ENCODE results near the gene CDH23. TPM values are rescaled to one million over a fixed set of nuclear protein-coding genes. Genes with fewer than 3 reads are reported as not detected.

The CDH23 gene
- total and polyA plus RNA-seq, 2 donors (not counting 1 experiment from before 2014, with no cell fraction given): 0.37 to 0.89 TPM

DNA sequence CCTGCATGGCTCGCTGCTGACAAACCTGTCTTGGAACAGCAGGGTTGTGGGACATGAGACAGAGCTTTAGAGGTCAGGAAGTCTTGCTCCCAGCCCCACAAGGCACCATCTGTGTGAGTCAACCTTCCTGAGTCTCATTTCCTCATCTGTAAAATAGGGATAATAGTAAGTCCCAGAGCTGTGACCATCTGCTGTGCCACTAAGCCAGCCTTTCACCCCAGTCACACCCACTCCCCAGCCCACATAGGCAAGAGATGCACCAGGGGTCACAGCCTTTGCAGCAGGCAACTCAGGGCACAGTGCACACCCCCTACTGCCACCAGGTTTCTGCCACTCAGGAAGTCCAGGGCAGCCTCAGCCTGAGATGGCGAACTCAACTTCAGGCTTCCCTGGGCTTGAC is 29.4 kb upstream of the CDH23 start:
- intact Hi-C loops (cut with micrococcal nuclease): no loop called here
- H2AFZ ChIP-seq (ENCODE audit: insufficient read depth, low read depth, low read length, poor library complexity, severe bottlenecking): no peak overlapping the region
- no peaks in the 10 kb centered on the region for H3K27me3 ChIP-seq (replicated peaks in 1 of 4; ENCODE audit: control extremely low read depth in 1 of 4, control insufficient read depth in 3 of 4, insufficient read depth in 4 of 4, low read length in 3 of 4)
- ATAC-seq (ENCODE audit: low read depth): no peak
- H3K36me3 ChIP-seq (replicated peaks in 1 of 2; ENCODE audit: control extremely low read depth in 1 of 2, control insufficient read depth in 1 of 2, extremely low read depth in 1 of 2, insufficient read depth in 2 of 2, low read length in 1 of 2): peaks cover 1 to 6% of the 10 kb centered on the region in 2 experiments
- ChIA-PET POLR2A (no interaction called here), CTCF (interaction anchor here (1.1 to 1.6 kb wide), 2 partner anchors 14 to 47 kb away, joined by 3 to 4 read pairs; no protein-coding TSS in a partner anchor)
- no peak for DNase-seq
- H4K20me1 ChIP-seq (ENCODE audit: control insufficient read depth, insufficient read depth, low read length, poor library complexity, severe bottlenecking): no peaks in the 10 kb centered on the region
- H3K79me2 ChIP-seq (ENCODE audit: control insufficient read depth, insufficient read depth, low read length): no peaks in the 10 kb centered on the region
- no peak overlapping the region for H3K4me3 ChIP-seq (ENCODE audit: control extremely low read depth in 1 of 5, extremely low read depth in 1 of 5, insufficient read depth in 1 of 5, low read depth in 2 of 5, low read length in 4 of 5)
- Mint-ChIP-seq H3K9me3 (ENCODE audit: insufficient read depth) (no peaks in the 10 kb centered on the region), H3K27me3 (no peaks in the 10 kb centered on the region), H3K4me1 (peaks cover 11% of the 10 kb centered on the region), H3K4me3 (no peak overlapping the region), H3K27ac (no peak overlapping the region)
- no peak overlapping the region for H3K27ac ChIP-seq (ENCODE audit: low read length in 2 of 2)
- TF ChIP-seq EZH2 (IDR thresholded peaks at IDR 0.05; ENCODE audit: borderline replicate concordance, insufficient read depth, low read depth, low read length, poor library complexity, severe bottlenecking): no peak
- TF ChIP-seq CTCF (IDR thresholded peaks at IDR 0.05): no peak
- H3K9ac ChIP-seq (ENCODE audit: low read length): no peak overlapping the region
- WGBS (ENCODE audit: insufficient coverage): 96% methylated on average over 2 of the region's 2 CpGs
- H3K9me3 ChIP-seq (ENCODE audit: control extremely low read depth in 1 of 3, control insufficient read depth in 2 of 3, insufficient read depth in 1 of 3, low read length in 2 of 3): no peaks in the 10 kb centered on the region
- no peak overlapping the region for H3K4me2 ChIP-seq (replicated peaks; ENCODE audit: low read depth, low read length, poor library complexity, severe bottlenecking)
- peaks cover 11 to 12% of the 10 kb centered on the region in 2 donors for H3K4me1 ChIP-seq (ENCODE audit: control insufficient read depth in 2 of 2, insufficient read depth in 2 of 2, low read length in 2 of 2)

GRCh38 chr10:71368176-71368575 is 28.5 kb upstream of the CDH23 start:
- Mint-ChIP-seq H3K27ac (no peak overlapping the region), H3K4me3 (no peak overlapping the region), H3K4me1 (peaks cover 20% of the 10 kb centered on the region), H3K9me3 (ENCODE audit: insufficient read depth) (no peaks in the 10 kb centered on the region), H3K27me3 (no peaks in the 10 kb centered on the region)
- Histone ChIP-seq H3K4me3 (ENCODE audit: control extremely low read depth in 1 of 5, extremely low read depth in 1 of 5, insufficient read depth in 1 of 5, low read depth in 2 of 5, low read length in 4 of 5) (no peak overlapping the region), H3K79me2 (ENCODE audit: control insufficient read depth, insufficient read depth, low read length) (no peaks in the 10 kb centered on the region), H3K9me3 (ENCODE audit: control extremely low read depth in 1 of 3, control insufficient read depth in 2 of 3, insufficient read depth in 1 of 3, low read length in 2 of 3) (no peaks in the 10 kb centered on the region), H3K36me3 (replicated peaks in 1 of 2; ENCODE audit: control extremely low read depth in 1 of 2, control insufficient read depth in 1 of 2, extremely low read depth in 1 of 2, insufficient read depth in 2 of 2, low read length in 1 of 2) (peaks cover 0 to under 1% of the 10 kb centered on the region in 2 experiments), H3K9ac (ENCODE audit: low read length) (no peak overlapping the region), H3K4me2 (replicated peaks; ENCODE audit: low read depth, low read length, poor library complexity, severe bottlenecking) (no peak overlapping the region), H3K4me1 (ENCODE audit: control insufficient read depth in 2 of 2, insufficient read depth in 2 of 2, low read length in 2 of 2) (peaks cover 20 to 21% of the 10 kb centered on the region in 2 donors), H3K27ac (ENCODE audit: low read length in 2 of 2) (no peak overlapping the region), H4K20me1 (ENCODE audit: control insufficient read depth, insufficient read depth, low read length, poor library complexity, severe bottlenecking) (no peaks in the 10 kb centered on the region), H3K27me3 (replicated peaks in 1 of 4; ENCODE audit: control extremely low read depth in 1 of 4, control insufficient read depth in 3 of 4, insufficient read depth in 4 of 4, low read length in 3 of 4) (no peaks in the 10 kb centered on the region), H2AFZ (ENCODE audit: insufficient read depth, low read depth, low read length, poor library complexity, severe bottlenecking) (no peak overlapping the region)
- POLR2A ChIA-PET: no interaction called here
- DNase-seq (no peak), ATAC-seq (ENCODE audit: low read depth) (no peak)
- WGBS (ENCODE audit: insufficient coverage): 94% methylated on average over 1 of the region's 1 CpG
- no peak for TF ChIP-seq CTCF (IDR thresholded peaks at IDR 0.05)
- no peak for TF ChIP-seq EZH2 (IDR thresholded peaks at IDR 0.05; ENCODE audit: borderline replicate concordance, insufficient read depth, low read depth, low read length, poor library complexity, severe bottlenecking)
- intact Hi-C loops (cut with micrococcal nuclease): no loop called here
- CTCF ChIA-PET: interaction anchor here (1.1 kb wide), 1 partner anchor 48 kb away, joined by 3 read pairs; no protein-coding TSS in a partner anchor
